MG63 (cell line): ENCODE results near the gene VAMP3. TPM values are rescaled to one million over a fixed set of nuclear protein-coding genes. Genes with fewer than 3 reads are reported as not detected.

Experiments
- DNase-seq: peaks from one replicate; pipeline ENCODE4 v3.0.0-alpha.2; 2020
- H3K27me3 ChIP-seq: fragments of 250-450 bp; sonication (Bioruptor Pico); 2 replicates; pipeline ENCODE4 v1.5.1; 2020; ENCODE audit warnings: mild to moderate bottlenecking, moderate library complexity
- H3K36me3 ChIP-seq: fragments of 250-450 bp; sonication (Bioruptor Pico); 2 replicates; pipeline ENCODE4 v1.5.1; 2020; ENCODE audit warnings: mild to moderate bottlenecking, moderate library complexity
- H3K4me3 ChIP-seq: fragments of 250-450 bp; sonication (Bioruptor Pico); 2 replicates; pipeline ENCODE4 v1.5.1; 2020; ENCODE audit warnings: mild to moderate bottlenecking, moderate library complexity
- H3K9me3 ChIP-seq: fragments of 250-450 bp; sonication (Bioruptor Pico); 2 replicates; pipeline ENCODE4 v1.5.1; 2020; ENCODE audit warnings: mild to moderate bottlenecking, moderate library complexity
- total RNA-seq: library from RNA; depleted of rRNA; stranded (reverse); fragments of >200 nt; shearing (Covaris generic); gene quantifications from 2 replicates; pipeline ENCODE4 v1.2.3, GENCODE V29; 2014; ENCODE audit warnings: low replicate concordance

Gene VAMP3
- total RNA-seq, 1 experiment from 2014 or later, result 87.1 TPM

- no peak overlapping the region for H3K4me3 ChIP-seq
- no peak for DNase-seq
- H3K9me3 ChIP-seq, result no peaks in the 10 kb centered on the region
- no peaks in the 10 kb centered on the region for H3K36me3 ChIP-seq
- H3K27me3 ChIP-seq, result no peaks in the 10 kb centered on the region
Measured at GRCh38 chr1:7753641-7754040, 17.5 kb upstream of the VAMP3 start.

DNA sequence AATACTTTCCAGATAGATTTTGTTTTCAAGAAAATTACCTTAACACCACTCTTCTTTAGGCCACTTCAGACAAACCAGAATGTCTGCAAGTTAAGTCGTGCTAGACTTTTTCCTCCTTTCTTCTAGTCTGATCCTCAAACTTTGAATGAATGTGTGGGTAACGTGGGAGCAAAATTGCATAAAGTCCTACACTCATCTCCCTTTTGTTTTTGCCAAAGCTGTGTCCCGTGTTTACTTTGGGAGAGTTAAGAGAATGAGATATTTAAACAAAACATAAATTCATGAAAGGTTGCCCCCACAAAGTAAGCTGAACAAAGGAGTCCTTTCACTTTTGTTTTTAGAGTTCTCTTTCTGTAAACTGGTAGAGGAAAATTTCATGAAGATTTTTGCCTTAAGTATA lies 16.9 kb upstream of the VAMP3 start:
- H3K36me3 ChIP-seq, result no peaks in the 10 kb centered on the region

GRCh38 chr1:7755448-7755847 lies 15.6 kb upstream of the VAMP3 start:
- H3K9me3 ChIP-seq, result no peaks in the 10 kb centered on the region
- H3K27me3 ChIP-seq, result no peaks in the 10 kb centered on the region
- no peak overlapping the region for H3K4me3 ChIP-seq
- DNase-seq, result no peak
- H3K36me3 ChIP-seq, result no peaks in the 10 kb centered on the region

More for the DNA sequence above, 16.9 kb upstream of the VAMP3 start:
- Histone ChIP-seq H3K27me3 (no peaks in the 10 kb centered on the region), H3K9me3 (no peaks in the 10 kb centered on the region), H3K4me3 (no peak overlapping the region)
- no peak for DNase-seq

DNA sequence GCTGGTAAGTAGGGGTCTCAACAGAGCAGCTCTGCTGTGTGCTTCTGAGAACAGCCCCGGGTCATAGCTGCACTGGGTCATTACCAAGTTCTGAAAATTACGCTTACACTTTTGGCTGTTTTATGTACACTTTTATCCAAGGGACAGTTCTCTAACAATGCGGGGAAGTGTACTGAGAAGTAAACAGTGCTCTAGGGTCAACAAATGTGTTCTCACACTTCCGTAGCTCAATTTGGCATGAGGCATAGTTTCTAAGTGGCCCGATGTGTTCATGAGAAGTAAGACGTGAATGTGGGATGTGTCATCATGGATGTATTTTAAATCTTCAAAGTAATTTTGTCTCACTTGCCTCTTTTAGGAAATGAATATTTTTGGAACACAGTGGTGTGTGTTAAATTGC lies 10.9 kb upstream of the VAMP3 start:
- H3K36me3 ChIP-seq, result no peaks in the 10 kb centered on the region
- no peak overlapping the region for H3K4me3 ChIP-seq
- no peaks in the 10 kb centered on the region for H3K27me3 ChIP-seq
- no peaks in the 10 kb centered on the region for H3K9me3 ChIP-seq
- DNase-seq, result no peak

DNA sequence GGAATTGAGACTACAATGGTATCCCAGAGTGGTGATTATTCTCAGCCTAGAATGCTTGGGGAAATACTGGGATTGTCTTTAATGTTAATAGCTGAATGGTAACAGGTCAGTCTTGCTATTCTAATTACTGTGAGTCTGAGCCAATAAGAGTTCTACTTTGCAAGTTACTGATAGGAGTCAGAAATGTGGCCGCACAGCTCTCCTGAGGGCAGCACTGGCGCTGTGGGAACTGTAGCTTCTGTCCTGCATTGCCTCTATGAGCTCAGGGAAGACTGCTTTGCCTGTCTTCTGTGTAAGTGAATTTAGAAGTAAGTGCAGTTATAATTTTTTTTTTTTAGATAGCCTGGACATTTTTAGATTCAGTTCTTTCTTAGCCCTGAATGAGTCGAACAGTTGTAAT lies 10.0 kb upstream of the VAMP3 start:
- no peak for DNase-seq
- H3K36me3 ChIP-seq, result no peaks in the 10 kb centered on the region

DNA sequence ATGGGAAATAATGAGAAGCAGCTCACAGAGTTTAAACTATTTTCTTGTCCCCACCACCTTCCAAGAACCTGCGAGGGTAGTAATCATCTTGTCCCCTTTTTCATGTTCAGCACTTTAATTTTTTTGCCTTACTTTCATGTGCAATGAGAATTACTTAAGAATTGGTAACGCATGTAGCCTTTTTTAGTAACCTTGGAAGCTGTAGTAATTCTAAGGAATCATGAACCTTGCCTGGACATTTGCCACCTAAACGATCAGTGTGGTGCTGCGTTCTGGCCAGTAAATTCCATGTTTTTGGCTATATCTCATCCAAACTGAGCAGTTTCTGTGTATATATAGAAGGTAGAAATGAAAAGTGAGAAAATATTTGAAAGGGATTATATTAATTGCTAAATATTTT lies 3.9 kb upstream of the VAMP3 start:
- no peak overlapping the region for H3K4me3 ChIP-seq
- DNase-seq, result no peak
- no peaks in the 10 kb centered on the region for H3K27me3 ChIP-seq
- H3K36me3 ChIP-seq, result peaks cover under 1% of the 10 kb centered on the region; the same call in 1 of the 2 replicates
- no peaks in the 10 kb centered on the region; the same call in 1 of the 2 replicates for H3K9me3 ChIP-seq

More for the DNA sequence above, 10.0 kb upstream of the VAMP3 start:
- no peaks in the 10 kb centered on the region for H3K27me3 ChIP-seq
- no peak overlapping the region for H3K4me3 ChIP-seq
- no peaks in the 10 kb centered on the region for H3K9me3 ChIP-seq

DNA sequence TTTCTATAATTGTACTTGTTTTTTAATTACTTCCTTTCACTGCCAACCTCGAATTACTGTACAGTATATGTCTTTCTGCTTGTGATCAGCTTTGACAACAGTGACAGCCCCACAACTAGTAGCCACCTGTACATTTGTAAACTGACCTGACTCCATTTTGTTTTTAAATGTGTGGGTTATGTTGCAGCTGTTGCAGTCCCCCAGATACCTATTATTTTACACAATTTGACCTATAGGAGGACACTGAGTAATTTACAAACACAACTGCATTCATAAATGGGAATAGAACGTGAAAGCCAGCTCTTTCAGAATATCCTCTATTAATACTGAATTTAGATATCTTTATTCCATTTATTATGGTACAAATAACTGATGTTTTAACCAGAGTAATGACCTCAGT lies 2.5 kb upstream of the VAMP3 start:
- DNase-seq, result no peak
- Histone ChIP-seq H3K27me3 (no peaks in the 10 kb centered on the region), H3K4me3 (no peak overlapping the region), H3K36me3 (peaks cover 12% of the 10 kb centered on the region), H3K9me3 (no peaks in the 10 kb centered on the region; the same call in 1 of the 2 replicates)

- H3K9me3 ChIP-seq, result no peaks in the 10 kb centered on the region; the same call in 1 of the 2 replicates
- H3K4me3 ChIP-seq, result no peak overlapping the region
- H3K36me3 ChIP-seq, result peaks cover 20% of the 10 kb centered on the region
- no peak for DNase-seq
- no peaks in the 10 kb centered on the region for H3K27me3 ChIP-seq
Measured at GRCh38 chr1:7769673-7770412, 1.3 kb upstream of the VAMP3 start.

DNA sequence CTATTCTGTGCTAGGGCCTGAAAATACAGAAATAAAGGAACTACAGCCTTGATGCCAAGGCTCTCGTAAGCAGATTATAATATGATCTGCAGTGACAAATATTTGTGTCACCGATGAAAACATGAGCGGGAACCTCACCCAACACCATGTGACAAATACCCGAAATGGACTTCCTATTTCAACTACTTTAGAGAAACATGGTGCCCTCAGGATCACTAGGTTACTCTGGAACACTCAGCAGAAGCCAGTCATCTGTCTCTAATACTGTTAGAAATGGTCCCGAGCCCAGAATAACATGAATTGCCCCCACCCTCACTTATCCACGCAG lies 463 bp upstream of the VAMP3 start:
- Histone ChIP-seq H3K27me3 (no peaks in the 10 kb centered on the region), H3K36me3 (peaks cover 26% of the 10 kb centered on the region)
- no peak for DNase-seq

GRCh38 chr1:7771823-7772299 lies 765 bp downstream of the VAMP3 start:
- DNase-seq, result no peak
- Histone ChIP-seq H3K4me3 (peak overlapping the region; percentile 71), H3K27me3 (no peaks in the 10 kb centered on the region), H3K9me3 (no peaks in the 10 kb centered on the region; the same call in 1 of the 2 replicates), H3K36me3 (peaks cover 29% of the 10 kb centered on the region)

More for the DNA sequence above, 463 bp upstream of the VAMP3 start:
- Histone ChIP-seq H3K4me3 (peak overlapping the region; percentile 71), H3K9me3 (no peaks in the 10 kb centered on the region; the same call in 1 of the 2 replicates)

DNA sequence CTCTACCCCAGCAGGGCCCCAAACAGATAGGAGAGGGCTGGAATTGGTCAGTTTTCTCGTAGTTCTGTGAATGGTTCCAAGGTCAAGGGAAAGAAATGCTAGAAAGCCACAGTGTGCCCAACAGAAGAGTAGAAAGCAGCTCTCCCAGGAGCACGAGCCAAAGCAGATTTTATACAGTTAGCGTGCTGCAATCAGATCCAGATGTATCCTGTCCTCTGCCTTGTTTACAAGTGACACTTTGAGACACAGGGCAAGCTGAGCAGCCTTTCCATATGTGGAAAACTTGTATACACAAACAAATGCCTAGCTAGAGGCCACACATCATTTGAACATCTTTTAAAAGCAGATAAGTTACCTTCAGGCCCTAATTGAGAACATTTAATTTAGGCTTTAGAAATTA lies 6.5 kb downstream of the VAMP3 start:
- peaks cover 53% of the 10 kb centered on the region for H3K36me3 ChIP-seq
- DNase-seq, result no peak
- H3K27me3 ChIP-seq, result no peaks in the 10 kb centered on the region
- no peak overlapping the region for H3K4me3 ChIP-seq
- no peaks in the 10 kb centered on the region for H3K9me3 ChIP-seq

DNA sequence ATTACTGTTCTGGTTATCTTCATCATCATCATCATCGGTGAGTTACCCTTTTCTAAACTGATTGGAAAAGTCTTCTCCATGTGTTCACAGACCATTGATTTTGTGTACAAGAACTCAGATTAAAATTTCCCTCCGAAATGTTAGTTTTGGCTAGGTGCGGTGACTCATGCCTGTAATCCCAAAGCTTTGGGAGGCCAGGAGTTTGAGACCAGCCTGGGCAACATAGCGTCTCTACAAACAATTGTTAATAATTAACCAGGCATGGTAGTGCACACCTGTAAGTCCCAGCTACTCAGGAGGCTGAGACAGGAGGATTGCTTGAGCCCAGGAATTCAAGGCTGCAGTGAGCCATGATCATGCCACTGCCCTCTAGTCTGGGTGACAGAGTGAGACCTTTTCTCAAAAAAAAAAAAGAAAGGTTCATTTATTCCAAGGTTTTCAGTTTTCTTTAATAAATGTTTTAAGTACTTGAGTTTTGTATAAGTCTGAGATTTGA lies 7.1 kb downstream of the VAMP3 start:
- Histone ChIP-seq H3K9me3 (no peaks in the 10 kb centered on the region), H3K4me3 (no peak overlapping the region), H3K27me3 (no peaks in the 10 kb centered on the region), H3K36me3 (peaks cover 47% of the 10 kb centered on the region)
- DNase-seq, result no peak

DNA sequence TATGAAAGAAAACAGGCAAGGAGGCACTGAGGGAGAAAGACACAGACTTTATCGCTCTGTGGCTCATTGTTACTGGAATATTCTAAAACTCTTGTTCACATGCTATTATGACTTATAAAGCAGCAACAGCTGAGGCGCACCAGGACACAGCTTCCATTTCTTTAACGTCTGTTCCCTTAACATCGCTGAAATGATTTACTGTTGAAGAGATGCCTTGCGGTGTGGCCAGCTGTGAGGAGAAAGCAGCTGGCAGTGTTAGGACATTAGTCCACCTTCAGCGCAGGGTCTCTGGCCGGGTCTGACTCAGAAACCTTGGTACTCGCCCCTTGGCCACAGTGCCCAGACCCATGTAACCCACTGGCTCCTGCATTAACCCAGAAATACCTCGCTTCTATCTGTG lies 9.9 kb downstream of the VAMP3 start:
- H3K9me3 ChIP-seq, result no peaks in the 10 kb centered on the region
- DNase-seq, result no peak
- peaks cover 30% of the 10 kb centered on the region for H3K36me3 ChIP-seq
- no peaks in the 10 kb centered on the region for H3K27me3 ChIP-seq
- no peak overlapping the region for H3K4me3 ChIP-seq

GRCh38 chr1:7781501-7781900 lies 10.4 kb downstream of the VAMP3 start:
- Histone ChIP-seq H3K9me3 (no peaks in the 10 kb centered on the region), H3K27me3 (no peaks in the 10 kb centered on the region), H3K4me3 (no peak overlapping the region), H3K36me3 (peaks cover 30% of the 10 kb centered on the region)
- DNase-seq, result no peak

DNA sequence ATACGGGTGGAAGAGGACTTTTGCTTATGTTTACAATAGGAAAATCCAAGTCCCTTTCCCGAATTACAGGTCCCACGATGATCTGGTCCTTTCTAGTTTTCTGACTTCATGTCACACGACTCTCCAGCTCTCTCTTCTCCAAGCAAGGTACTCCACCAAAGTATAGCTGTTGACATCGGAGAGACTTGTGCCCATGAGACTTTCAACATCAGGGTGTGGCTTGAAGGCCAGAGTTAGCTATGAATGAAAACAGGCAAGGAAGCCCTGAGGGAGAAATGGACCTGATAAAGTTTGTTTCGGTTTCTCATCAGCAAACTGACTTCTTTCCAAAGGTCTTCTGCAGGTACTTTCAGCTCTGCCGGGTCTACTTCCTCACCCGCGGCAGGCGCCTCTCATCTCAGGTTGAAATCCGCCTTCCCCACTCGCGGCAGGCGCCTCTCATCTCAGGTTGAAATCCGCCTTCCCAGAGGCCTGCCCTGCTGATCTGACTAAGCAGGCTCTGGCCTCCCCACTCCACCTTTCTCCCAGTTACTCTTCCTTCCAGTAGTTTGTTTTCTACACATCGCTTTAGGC lies 10.9 kb downstream of the VAMP3 start:
- no peak overlapping the region for H3K4me3 ChIP-seq
- H3K36me3 ChIP-seq, result peaks cover 27% of the 10 kb centered on the region
- H3K9me3 ChIP-seq, result no peaks in the 10 kb centered on the region
- DNase-seq, result no peak
- no peaks in the 10 kb centered on the region for H3K27me3 ChIP-seq

GRCh38 chr1:7783178-7783711 lies 12.1 kb downstream of the VAMP3 start:
- no peaks in the 10 kb centered on the region for H3K27me3 ChIP-seq

GRCh38 chr1:7783826-7784491 lies 12.9 kb downstream of the VAMP3 start, which contains the start of gene PER3:
Gene PER3, plus strand, starts transcription at chr1:7784291. Its CDS starts 587 bp downstream, at chr1:7784878.
- Histone ChIP-seq H3K36me3 (peaks cover 10% of the 10 kb centered on the region), H3K27me3 (no peaks in the 10 kb centered on the region), H3K4me3 (peak within 1 kb of the TSS; percentile 47), H3K9me3 (no peaks in the 10 kb centered on the region)
- peak; percentile 96 for DNase-seq

More at GRCh38 chr1:7783178-7783711, 12.1 kb downstream of the VAMP3 start:
- H3K4me3 ChIP-seq, result peak overlapping the region; percentile 47
- H3K36me3 ChIP-seq, result peaks cover 15% of the 10 kb centered on the region
- DNase-seq, result peak; percentile 88
- no peaks in the 10 kb centered on the region for H3K9me3 ChIP-seq
